HepG2 (cell line): ENCODE measurements around the gene SMC6.

Experiments
- EP300 ChIP-seq, 3 experiments: sonication (generic) in 1 of 3; formaldehyde crosslinking in 1 of 3; IDR thresholded peaks; 2 replicates each; pipeline versions ENCODE4 v1.5.1 to v1.6.1; 2011 to 2020; ENCODE audit warnings: low read depth in 2 of 3, low read length in 2 of 3, borderline replicate concordance in 1 of 3, improper control_type of control experiment in 1 of 3, mild to moderate bottlenecking in 1 of 3, missing genetic modification reagents in 1 of 3, moderate library complexity in 1 of 3
- EZH2 ChIP-seq: conservative IDR thresholded peaks from 2 replicates; pipeline ENCODE4 v1.6.1; 2012; ENCODE audit warnings: mild to moderate bottlenecking, low read depth, low read length, moderate library complexity
- MYNN ChIP-seq: sonication (generic); formaldehyde crosslinking; IDR thresholded peaks from 2 replicates; pipeline ENCODE4 v1.4.0; 2020; ENCODE audit warnings: mild to moderate bottlenecking, low read depth, missing genetic modification reagents
- NFYC ChIP-seq: IDR thresholded peaks from 2 replicates; pipeline ENCODE4 v1.6.1; 2016; ENCODE audit warnings: missing genetic modification reagents, missing compliant biosample characterization
- PHF8 ChIP-seq: sonication (generic); formaldehyde crosslinking; IDR thresholded peaks from 2 replicates; pipeline ENCODE4 v1.5.0; 2020; ENCODE audit warnings: missing genetic modification reagents
- POLR2A ChIP-seq, 2 experiments: IDR thresholded peaks; 2 replicates each; pipeline ENCODE4 v1.6.1; 2011; ENCODE audit warnings: low read depth in 2 of 2, low read length in 2 of 2, mild to moderate bottlenecking in 1 of 2, moderate library complexity in 1 of 2; ENCODE audit not compliant: insufficient read depth in 1 of 2
- POLR2AphosphoS5 ChIP-seq: IDR thresholded peaks from 2 replicates; pipeline ENCODE4 v1.6.1; 2012; ENCODE audit warnings: low read depth, low read length
- SMC3 ChIP-seq: IDR thresholded peaks from 2 replicates; pipeline ENCODE4 v1.6.1; 2011; ENCODE audit warnings: low read length, improper control_type of control experiment
- TBL1XR1 ChIP-seq: fragments of 150-350 bp; IDR thresholded peaks from 2 replicates; pipeline ENCODE4 v1.6.1; 2014; ENCODE audit warnings: borderline replicate concordance, low read length; ENCODE audit not compliant: partially characterized antibody
- ZNF235 ChIP-seq: sonication (generic); formaldehyde crosslinking; IDR thresholded peaks from 2 replicates; pipeline ENCODE4 v1.8.1; 2023; ENCODE audit warnings: mild to moderate bottlenecking, missing genetic modification reagents, borderline replicate concordance
- TF ChIP-seq, protein P1 (sequence below): sonication (generic); formaldehyde crosslinking; IDR thresholded peaks from 2 replicates; pipeline ENCODE4 v1.8.0; 2022; ENCODE audit warnings: mild to moderate bottlenecking, missing genetic modification reagents, moderate library complexity
- TF ChIP-seq, protein P2 (sequence below): sonication (generic); formaldehyde crosslinking; IDR thresholded peaks from 2 replicates; pipeline ENCODE4 v1.5.0; 2020; ENCODE audit warnings: mild to moderate bottlenecking, missing genetic modification reagents, moderate library complexity
- TF ChIP-seq, protein P3 (sequence below): sonication (generic); formaldehyde crosslinking; IDR thresholded peaks from 2 replicates; pipeline ENCODE4 v1.4.0; 2020; ENCODE audit warnings: missing genetic modification reagents
- TF ChIP-seq, protein P4 (sequence below): sonication (generic); formaldehyde crosslinking; conservative IDR thresholded peaks from 2 replicates; pipeline ENCODE4 v1.5.0; 2020; ENCODE audit warnings: missing genetic modification reagents

DNA sequence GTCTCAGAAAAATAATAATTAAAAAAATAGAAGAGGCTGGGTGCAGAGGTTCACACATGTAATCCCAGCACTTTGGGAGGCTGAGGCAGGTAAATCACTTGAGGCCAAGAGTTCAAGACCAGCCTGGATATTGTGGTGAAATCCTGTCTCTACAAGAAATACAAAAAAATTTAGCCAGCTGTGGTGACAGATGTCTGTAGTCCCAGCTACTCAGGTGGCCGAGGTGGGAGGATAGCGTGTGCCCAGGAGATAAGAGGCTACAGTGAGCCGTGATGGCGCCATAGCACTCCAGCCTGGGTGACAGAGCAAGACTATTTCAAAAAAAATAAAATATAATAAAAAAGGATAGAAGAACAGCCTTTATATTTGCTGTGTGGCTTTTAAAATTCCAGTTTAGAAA lies 35.9 kb downstream of the SMC6 start:
- TF ChIP-seq EP300 (IDR thresholded peaks at IDR 0.05; ENCODE audit: low read depth in 2 of 2, low read length in 2 of 2) (no peak), EP300 (CRISPR knock-in tag; IDR thresholded peaks at IDR 0.05; ENCODE audit: borderline replicate concordance) (no peak), PHF8 (CRISPR knock-in tag) (no peak), ZNF235 (CRISPR knock-in tag) (no peak), TBL1XR1 (no peak), POLR2A (IDR thresholded peaks at IDR 0.05; ENCODE audit: insufficient read depth in 1 of 2, low read depth in 2 of 2, low read length in 2 of 2) (no peak), NFYC (CRISPR knock-in tag) (no peak), POLR2AphosphoS5 (no peak), EZH2 (no peak), SMC3 (no peak), MYNN (no peak)
- TF ChIP-seq, protein P1, sequence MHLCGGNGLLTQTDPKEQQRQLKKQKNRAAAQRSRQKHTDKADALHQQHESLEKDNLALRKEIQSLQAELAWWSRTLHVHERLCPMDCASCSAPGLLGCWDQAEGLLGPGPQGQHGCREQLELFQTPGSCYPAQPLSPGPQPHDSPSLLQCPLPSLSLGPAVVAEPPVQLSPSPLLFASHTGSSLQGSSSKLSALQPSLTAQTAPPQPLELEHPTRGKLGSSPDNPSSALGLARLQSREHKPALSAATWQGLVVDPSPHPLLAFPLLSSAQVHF, result no peak
- TF ChIP-seq, protein P2, sequence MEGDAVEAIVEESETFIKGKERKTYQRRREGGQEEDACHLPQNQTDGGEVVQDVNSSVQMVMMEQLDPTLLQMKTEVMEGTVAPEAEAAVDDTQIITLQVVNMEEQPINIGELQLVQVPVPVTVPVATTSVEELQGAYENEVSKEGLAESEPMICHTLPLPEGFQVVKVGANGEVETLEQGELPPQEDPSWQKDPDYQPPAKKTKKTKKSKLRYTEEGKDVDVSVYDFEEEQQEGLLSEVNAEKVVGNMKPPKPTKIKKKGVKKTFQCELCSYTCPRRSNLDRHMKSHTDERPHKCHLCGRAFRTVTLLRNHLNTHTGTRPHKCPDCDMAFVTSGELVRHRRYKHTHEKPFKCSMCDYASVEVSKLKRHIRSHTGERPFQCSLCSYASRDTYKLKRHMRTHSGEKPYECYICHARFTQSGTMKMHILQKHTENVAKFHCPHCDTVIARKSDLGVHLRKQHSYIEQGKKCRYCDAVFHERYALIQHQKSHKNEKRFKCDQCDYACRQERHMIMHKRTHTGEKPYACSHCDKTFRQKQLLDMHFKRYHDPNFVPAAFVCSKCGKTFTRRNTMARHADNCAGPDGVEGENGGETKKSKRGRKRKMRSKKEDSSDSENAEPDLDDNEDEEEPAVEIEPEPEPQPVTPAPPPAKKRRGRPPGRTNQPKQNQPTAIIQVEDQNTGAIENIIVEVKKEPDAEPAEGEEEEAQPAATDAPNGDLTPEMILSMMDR (CRISPR knock-in tag), result no peak
- TF ChIP-seq, protein P3, sequence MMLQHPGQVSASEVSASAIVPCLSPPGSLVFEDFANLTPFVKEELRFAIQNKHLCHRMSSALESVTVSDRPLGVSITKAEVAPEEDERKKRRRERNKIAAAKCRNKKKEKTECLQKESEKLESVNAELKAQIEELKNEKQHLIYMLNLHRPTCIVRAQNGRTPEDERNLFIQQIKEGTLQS (CRISPR knock-in tag), result no peak
- TF ChIP-seq, protein P4, sequence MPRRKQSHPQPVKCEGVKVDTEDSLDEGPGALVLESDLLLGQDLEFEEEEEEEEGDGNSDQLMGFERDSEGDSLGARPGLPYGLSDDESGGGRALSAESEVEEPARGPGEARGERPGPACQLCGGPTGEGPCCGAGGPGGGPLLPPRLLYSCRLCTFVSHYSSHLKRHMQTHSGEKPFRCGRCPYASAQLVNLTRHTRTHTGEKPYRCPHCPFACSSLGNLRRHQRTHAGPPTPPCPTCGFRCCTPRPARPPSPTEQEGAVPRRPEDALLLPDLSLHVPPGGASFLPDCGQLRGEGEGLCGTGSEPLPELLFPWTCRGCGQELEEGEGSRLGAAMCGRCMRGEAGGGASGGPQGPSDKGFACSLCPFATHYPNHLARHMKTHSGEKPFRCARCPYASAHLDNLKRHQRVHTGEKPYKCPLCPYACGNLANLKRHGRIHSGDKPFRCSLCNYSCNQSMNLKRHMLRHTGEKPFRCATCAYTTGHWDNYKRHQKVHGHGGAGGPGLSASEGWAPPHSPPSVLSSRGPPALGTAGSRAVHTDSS (CRISPR knock-in tag), result no peak
